Suprapubic skin (tissue), 4 donors: ENCODE measurements around the gene MEX3B.

Experiments
- CTCF ChIP-seq, 2 donors: fragments of 200-600 bp in 1 of 2; fragments of 450-650 bp in 1 of 2; sonication (generic) in 1 of 2; IDR thresholded peaks; one replicate each; pipeline ENCODE4 v1.5.1; 2016 to 2019; ENCODE audit warnings: antibody characterized with exemption in 2 of 2, mild to moderate bottlenecking in 1 of 2, moderate library complexity in 1 of 2
- POLR2A ChIP-seq, 2 donors: fragments of 450-650 bp; IDR thresholded peaks; one replicate each; pipeline ENCODE4 v1.6.1; 2017; ENCODE audit warnings: antibody characterized with exemption in 2 of 2, mild to moderate bottlenecking in 2 of 2, moderate library complexity in 2 of 2
- POLR2AphosphoS5 ChIP-seq, 3 donors: sonication (generic); formaldehyde crosslinking; IDR thresholded peaks; one replicate each; pipeline ENCODE4 v1.6.1; 2017; ENCODE audit warnings: antibody characterized with exemption in 3 of 3

GRCh38 chr15:82060817-82061216, 15.0 kb upstream of the MEX3B start:
- TF ChIP-seq POLR2A (IDR thresholded peaks at IDR 0.05) = no peak
- no peak for TF ChIP-seq CTCF (IDR thresholded peaks at IDR 0.05)
- no peak for TF ChIP-seq POLR2AphosphoS5 (IDR thresholded peaks at IDR 0.05)
